GM18868 (cell line): Measurements from ENCODE around the gene TMEM223.
"Not testable (repeated sequence)": the region's sequence is repeated elsewhere in the genome, so short reads cannot be mapped to it uniquely, and the experiment has no call there.

Experiments used
- ATAC-seq: cut with Tn5 transposase; IDR thresholded peaks from one replicate; pipeline ENCODE4 v1.9.1; 2021; ENCODE audit warnings: mild to moderate bottlenecking, moderate library complexity; ENCODE audit not compliant: unreplicated experiment

Gene TMEM223

GRCh38 chr11:62755086-62755615, 36.7 kb downstream of the TMEM223 start:
- no peak for ATAC-seq

GRCh38 chr11:62753736-62754603, 37.8 kb downstream of the TMEM223 start, which contains the start of gene ZBTB3:
TSS of gene ZBTB3 (minus strand) at chr11:62754160. CDS start at chr11:62753664, 496 bp downstream.
- peak; percentile 96 for ATAC-seq

DNA sequence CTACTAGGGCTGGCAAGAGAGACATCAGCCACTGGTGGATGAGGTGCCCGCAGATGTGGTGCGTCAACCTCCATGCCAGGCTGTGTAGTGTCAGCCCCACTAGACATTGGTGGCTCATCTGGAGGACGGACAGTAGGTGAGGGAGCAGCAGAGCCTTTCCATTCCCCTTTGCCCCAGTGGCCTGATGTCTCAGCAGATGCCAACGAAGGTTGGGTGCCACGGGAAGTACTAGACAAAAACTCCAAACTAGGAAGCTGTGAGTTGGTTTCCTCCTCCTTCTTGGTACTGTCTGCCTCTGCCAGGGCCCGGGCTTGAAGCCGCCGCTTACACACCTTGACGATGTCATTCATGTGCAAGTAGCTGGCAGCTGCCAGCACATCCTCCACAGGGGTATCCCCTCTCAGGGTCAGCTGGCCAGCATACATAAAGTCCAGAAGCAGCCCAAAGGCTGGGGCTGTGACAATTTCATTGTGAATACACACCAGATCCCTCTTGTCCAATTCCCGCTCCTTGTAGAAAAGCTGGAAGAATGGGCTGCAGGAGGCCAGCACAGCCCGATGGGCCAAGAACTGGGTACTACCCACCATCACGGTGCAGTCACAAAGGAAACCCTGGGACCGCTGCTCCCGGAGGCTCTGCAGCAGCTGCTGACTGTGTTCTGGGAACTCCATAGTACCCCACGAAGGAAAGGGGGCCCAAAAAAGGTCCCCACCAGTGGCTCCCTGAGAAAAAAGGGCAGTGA, 38.6 kb downstream of the TMEM223 start:
- no peak for ATAC-seq

DNA sequence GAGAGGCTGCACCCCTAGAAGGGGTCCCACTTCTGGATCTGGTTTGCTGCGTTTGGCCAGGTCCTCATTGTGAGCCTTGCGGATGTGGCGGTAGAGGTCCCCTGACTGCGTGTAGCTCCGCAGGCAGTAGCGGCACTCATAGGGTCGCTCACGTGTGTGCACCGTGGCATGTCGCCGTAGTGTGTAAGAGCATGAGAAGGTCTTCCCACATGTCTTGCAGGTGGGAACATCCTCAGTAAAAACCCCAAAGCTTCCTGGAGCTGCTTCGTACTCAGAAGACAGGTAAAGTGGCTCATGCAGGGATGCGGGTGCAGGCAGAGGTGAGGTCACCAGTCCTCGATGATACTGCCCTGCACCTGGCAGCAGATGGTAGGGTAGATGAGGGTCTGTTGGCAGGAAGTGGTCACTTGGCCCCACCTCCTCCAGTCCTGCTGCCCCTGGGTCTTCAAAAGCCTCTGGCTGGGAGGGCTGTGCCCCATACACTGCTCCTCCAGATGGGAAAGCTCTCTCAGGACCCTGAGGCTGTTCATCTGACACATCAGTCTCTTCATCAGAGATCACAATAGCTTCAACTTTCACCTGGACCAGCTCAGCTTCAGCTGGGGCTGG, 39.5 kb downstream of the TMEM223 start:
- no peak for ATAC-seq

- ATAC-seq = not testable (repeated sequence)
Observed at GRCh38 chr11:62749931-62750330, 41.9 kb downstream of the TMEM223 start.

GRCh38 chr11:62747475-62748160, 44.2 kb downstream of the TMEM223 start:
- no peak for ATAC-seq
